GM19035 (cell line): ENCODE results near the gene CLTCL1.
"Not testable (repeated sequence)": the region's sequence is repeated elsewhere in the genome, so short reads cannot be mapped to it uniquely, and the experiment has no call there.

Source experiments
- ATAC-seq: cut with Tn5 transposase; IDR thresholded peaks from one replicate; pipeline ENCODE4 v1.9.1; 2021; ENCODE audit not compliant: unreplicated experiment

The CLTCL1 gene

DNA sequence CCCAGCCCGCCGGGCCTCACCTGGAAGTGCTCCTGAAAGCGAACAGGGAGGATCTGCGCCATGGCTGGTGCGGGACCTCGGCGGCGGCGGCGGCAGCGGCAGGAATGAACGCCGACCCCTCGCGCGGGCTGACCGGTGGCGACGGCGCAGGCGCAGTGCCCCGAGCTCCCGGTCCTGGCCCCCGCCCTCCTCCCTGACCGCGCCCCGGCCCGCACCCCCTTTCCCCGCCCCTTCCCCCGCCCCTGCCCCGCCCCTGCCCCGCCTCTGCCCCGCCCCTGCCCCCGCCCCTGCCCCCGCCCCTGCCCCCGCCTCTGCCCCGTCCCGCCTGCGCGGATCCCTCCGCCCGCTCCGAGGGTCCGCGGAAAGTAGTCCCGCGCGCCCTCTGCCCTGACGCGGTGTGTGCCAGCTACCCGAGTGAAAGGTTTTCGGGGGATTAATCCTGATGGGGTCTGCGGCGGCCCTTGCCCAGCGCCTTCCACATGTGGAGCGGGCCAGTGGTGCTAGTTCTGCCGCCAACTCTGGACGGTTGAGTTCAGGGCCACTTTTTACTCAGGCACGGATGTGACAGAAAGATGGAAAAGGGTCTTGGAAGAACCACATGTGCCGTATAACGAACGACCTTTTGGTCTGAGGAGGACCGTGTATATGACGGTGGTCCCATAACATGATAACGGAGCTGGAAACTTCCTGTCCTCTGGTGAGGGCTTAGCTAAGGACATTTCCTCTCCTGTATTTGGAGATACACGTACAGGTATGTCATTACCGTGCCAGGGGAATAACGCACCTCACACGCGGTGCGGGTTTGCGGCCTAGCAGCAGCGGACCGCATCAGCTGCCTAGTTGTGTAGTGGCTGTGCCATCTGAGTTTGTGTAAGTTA is at the start of gene CLTCL1:
TSS of gene CLTCL1 (minus strand) at position 140 of the 878 bp plus-strand sequence. CDS start at position 62, 78 bp downstream.
- peak; percentile 74 for ATAC-seq

GRCh38 chr22:19337137-19337536 is 45.6 kb upstream of the CLTCL1 start:
- ATAC-seq = no peak

DNA sequence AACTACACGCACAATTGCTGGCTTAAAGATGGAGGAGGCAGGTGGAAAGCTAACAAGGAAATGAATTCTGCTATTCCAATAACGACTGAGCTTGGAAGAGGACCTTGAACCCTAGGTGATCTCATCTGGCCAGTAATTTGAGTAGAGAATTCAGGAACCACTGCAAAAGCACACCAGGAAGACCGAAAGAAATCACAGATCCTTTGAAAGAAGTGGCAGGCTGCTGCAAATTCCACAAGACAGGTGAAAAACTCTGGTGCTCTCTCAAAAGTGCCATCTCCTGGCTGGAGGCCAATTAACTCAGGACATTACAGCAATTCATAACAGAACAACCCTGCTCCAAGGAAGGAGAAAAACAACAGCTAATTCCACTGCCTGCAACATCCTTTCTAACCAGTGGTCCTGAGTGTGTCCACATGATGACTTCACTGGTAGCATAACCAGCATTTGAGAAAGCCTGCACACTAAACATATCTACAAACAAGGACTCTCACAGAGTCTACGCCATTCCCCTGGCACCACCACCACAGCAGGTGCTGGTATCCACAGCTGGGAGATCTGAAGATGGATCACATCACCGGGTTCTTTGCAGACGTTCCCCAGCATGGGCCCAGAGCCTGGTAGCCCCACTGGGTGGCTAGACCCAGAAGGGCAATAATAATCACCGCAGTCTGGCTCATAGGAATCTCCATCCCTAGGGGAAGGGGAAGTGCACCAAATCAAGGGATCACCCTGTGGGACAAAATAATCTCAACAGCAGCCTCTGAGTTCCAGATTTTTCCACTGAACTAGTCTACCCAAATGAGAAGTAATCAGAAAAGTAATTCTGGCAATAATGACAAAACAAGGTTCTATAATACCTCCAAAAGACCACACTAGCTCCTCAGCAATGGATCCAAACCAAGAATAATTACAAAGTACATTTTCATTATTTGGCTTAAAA is 44.9 kb upstream of the CLTCL1 start:
- ATAC-seq = no peak

DNA sequence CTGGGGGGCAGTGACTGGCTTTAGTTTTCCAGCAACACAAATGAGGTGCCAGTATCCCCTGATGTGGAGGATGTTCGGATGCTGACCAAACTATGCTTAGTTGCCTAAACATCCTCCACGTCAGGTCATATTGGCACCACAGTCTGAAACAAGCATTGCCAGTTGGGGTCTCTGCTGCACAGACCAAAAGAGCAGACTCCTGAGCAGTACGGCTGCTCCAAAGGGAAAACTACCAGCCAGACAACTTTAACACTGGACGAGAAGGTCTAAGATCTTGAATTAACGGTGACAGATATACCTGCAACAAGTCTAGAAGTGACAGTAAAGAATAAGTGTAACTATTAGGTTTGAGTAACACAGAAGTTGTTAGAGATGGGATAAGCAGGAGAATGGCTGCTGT is 40.5 kb upstream of the CLTCL1 start:
- ATAC-seq = no peak

DNA sequence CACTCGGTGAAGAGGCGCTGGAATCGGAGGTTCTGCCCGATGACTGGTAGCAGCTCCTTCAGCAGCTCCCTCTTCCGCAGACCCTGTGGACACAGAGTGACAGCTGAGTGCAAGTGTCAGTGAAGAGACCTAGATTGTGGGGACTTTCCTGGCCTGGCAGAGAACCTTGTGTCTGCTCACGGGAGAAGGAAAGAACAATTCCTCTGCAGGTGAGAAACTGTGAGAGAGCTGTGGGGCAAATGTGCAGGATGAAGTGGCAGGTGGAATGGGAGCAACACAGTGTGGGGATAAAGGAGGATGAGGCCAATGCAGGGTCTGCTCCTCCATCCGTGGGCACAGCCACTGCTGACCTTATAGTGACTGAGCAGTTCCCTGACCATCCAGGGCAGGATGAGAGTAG is 40.0 kb upstream of the CLTCL1 start:
- no peak for ATAC-seq

- no peak for ATAC-seq
These were observed 39.4 kb upstream of the CLTCL1 start for GRCh38 chr22:19330865-19331418.

GRCh38 chr22:19330205-19330604 is 38.7 kb upstream of the CLTCL1 start:
- ATAC-seq = not testable (repeated sequence)

GRCh38 chr22:19329454-19329853 is 37.9 kb upstream of the CLTCL1 start:
- no peak for ATAC-seq

GRCh38 chr22:19325296-19325948 is 33.9 kb upstream of the CLTCL1 start:
- no peak for ATAC-seq

DNA sequence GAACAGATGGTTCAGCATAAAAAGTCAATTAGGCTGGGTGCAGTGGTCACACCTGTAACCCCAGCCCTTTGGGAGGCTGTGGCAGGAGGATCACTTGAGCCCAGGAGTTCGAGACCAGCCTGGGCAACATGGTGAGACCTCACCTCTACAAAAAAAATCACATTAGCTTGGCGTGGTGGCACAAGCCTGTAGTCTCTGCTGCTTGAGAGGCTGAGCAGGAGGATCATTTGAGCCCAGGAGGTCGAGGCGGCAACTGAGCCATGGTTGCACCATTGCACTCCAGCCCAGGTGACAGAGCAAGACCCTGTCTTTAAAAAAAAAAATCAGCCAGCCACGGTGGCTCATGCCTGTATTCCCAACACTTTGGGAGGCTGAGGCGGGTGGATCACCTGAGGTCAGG is 31.9 kb upstream of the CLTCL1 start:
- not testable (repeated sequence) for ATAC-seq

DNA sequence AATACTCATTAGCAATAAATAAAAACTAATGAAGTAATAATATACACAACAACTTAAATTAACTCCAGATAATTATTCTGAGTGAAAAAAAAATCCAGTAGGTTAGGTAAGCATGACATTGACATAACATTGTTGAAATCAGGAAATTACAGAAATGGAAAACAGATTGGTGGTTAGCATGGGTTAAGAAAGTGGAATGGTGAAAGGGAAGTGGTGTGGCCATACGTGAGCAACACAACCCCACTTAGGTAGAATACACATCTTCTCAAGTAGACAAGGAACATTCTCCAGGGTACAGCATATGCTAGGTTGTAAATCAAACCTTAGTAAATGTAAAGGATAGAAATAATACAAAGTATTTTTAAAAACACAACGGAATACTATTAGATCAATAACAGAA is 30.2 kb upstream of the CLTCL1 start:
- ATAC-seq = no peak

DNA sequence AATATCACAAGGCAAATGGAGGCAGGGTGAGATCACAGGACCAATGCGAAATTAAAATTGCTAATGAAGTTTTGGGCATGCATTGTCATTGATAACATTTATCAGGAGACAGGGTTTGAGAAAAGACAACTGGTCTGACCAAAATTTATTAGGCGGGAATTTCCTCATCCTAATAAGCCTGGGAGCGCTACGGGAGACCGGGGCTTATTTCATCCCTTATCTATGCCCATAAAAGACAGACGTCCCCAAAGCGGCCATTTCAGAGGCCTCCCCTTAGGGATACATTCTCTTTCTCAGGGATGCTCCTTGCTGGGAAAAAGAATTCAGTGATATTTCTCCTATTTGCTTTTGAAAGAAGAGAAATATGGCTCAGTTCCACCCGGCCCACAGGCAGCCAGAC is 28.6 kb upstream of the CLTCL1 start:
- ATAC-seq = not testable (repeated sequence)

DNA sequence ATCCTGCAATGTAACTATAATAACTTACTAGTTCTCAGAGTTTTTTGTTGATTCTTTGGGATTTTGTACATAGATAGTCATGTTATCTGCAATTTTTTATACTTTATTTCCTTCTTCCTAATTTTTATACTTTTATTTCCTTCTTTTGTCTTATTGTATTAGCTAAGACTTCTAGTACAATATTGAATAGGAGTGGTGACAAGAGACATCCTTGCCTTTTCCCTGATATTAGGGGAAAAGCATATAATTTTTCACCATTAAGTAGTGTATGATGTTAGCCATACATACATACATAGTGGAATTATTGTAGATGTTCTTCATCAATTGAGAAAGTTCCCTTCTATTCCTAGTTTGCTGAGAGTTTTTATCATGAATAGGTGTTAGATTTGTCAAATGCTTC is 27.8 kb upstream of the CLTCL1 start:
- no peak for ATAC-seq

GRCh38 chr22:19317865-19318264 is 26.3 kb upstream of the CLTCL1 start:
- ATAC-seq = no peak

DNA sequence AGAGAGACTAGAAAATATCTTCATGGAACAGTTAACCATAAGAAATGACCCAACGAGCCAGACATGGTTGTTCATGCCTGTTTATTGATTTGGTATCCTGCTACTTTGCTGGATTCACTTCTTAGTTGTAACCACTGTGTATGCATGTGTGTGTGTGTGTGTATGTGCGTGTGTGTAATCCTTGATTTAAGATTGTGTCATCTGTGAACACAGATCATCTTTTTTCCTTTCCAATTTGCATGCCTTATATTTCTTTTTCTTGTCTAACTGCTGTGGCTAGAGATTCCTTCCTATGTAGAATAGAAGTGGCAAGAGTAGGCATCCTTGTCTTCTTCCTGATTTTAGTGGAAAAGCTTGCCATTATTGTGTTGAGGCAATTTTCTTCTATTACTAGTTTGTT is 16.4 kb upstream of the CLTCL1 start:
- ATAC-seq = no peak

GRCh38 chr22:19306535-19306934 is 15.0 kb upstream of the CLTCL1 start:
- ATAC-seq = not testable (repeated sequence)

DNA sequence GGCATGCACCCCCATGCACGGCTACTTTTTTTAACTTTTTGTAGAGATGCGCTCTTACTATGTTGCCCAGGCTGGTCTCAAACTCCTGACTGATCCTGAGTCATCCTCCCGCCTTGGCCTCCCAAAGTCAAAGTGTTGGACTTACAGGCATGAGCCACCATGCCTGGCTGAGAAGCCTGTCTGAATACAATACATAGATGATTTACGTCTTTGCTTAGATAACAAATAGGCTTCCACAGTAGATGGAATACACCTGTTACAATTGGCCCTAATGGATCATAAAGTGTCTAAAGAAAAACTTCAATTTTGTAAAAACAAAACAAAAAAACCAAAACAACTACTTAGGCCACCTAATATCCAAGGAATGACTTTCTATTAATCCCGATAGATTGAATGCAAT is 13.0 kb upstream of the CLTCL1 start:
- ATAC-seq = no peak

DNA sequence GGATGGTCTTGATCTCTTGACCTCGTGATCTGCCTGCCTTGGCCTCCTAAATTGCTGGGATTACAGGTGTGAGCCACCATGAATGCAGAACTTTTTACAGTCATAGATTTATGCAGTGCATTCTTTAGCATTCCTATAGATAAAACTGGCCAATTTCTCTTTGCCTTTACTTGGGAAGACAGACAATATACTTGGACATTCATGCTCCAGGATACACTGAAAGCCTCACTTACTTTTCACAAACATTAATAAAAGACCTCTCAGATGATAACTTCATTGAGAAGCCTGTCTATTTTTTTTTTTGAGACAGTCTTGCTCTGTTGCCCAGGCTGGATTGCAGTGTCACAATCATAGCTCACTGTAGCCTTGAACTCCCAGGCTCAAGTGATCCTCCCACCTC is 12.3 kb upstream of the CLTCL1 start:
- no peak for ATAC-seq

DNA sequence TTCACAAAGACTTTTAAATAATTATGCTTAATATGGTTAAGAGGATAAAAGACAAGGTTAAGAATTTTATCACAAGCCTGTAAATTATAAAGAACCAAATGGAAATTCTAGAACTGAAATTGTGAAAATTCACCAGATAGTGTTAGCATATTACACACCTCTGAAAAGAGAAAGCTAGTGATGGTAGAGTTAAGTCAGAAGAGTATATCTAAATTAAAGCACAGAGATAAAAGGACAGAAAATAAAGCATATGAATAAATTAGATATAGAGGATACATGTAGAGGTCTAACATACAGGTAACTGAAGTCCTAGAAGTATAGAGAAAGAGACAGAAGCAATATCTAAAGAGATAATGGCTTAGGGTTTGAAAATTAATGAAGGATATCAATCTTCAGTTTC is 4.2 kb upstream of the CLTCL1 start:
- ATAC-seq = no peak

DNA sequence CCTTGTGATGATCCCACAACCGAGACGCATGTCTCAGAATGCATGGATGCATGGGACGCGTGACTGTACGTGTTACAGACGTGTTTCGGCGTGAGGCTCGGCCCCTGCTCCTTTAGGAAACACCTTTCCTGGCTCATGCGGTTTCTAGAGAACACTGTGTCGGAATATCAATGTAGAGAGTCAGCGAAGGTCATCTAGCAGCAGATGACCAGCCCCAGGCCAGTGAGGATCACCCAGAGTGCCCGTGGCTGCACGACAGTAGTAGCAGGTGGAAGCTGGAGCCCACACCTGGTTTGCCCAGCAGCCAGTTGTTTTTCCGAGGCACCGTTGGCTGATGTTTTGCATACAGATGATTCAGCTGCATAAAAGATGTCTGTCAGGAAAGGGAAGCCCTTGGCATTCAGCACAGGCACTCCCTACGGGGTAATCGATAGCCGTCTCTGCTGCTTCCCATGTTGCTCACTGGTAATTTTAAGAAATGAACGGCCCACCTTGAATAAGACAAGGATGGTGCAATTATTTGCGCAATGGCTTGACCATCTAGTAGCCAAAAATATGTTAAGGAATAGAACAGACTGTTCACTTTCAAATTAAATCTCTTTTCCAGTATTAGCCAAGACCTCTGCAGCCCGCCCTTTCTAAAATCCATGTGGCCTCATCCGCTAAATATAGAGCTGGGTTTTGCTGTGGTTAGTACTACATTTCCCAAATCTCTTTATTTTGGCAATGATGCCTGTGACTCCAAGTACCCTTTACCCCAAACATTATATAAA is 1.1 kb upstream of the CLTCL1 start:
- ATAC-seq = no peak
